ENCODE measurements around the gene PRR3.
A peak's percentile ranks its signal among the peaks of the same experiment; 100 is the strongest.
"Not testable (repeated sequence)": the region's sequence is repeated elsewhere in the genome, so short reads cannot be mapped to it uniquely, and the experiment has no call there.

PRR3 gene

GRCh38 chr6:30556906-30557682 lies at the start of gene PRR3:
TSS of gene PRR3 (plus strand) at chr6:30557295. CDS start at chr6:30557345, 50 bp downstream.
- peaks cover 30% of the 10 kb centered on the region for H3K36me3 Mint-ChIP-seq (ENCODE audit: insufficient read depth)
- no peaks in the 10 kb centered on the region for H3K27me3 Mint-ChIP-seq
- peak within 1 kb of the TSS; percentile 94 for H3K4me3 Mint-ChIP-seq
- ATAC-seq (replicated peaks; ENCODE audit: extremely low read depth, poor library complexity, severe bottlenecking) = peak; percentile 67
- H3K4me1 Mint-ChIP-seq = peaks cover 66% of the 10 kb centered on the region
- peak in 1 of 2 donors; percentile 90 for DNase-seq (ENCODE audit: low spot score in 2 of 2)
- H3K27ac Mint-ChIP-seq (ENCODE audit: low read depth) = peak within 1 kb of the TSS; percentile 99
- no peaks in the 10 kb centered on the region for H3K9me3 Mint-ChIP-seq

GRCh38 chr6:30507849-30508827 lies 49.0 kb upstream of the PRR3 start:
- peak overlapping the region; percentile 62 for H3K27ac Mint-ChIP-seq (ENCODE audit: low read depth)
- DNase-seq (ENCODE audit: low spot score in 2 of 2) (no peak), ATAC-seq (replicated peaks; ENCODE audit: extremely low read depth, poor library complexity, severe bottlenecking) (no peak)
- H3K36me3 Mint-ChIP-seq (ENCODE audit: insufficient read depth) = peaks cover 8% of the 10 kb centered on the region
- H3K9me3 Mint-ChIP-seq = no peaks in the 10 kb centered on the region
- peaks cover 44% of the 10 kb centered on the region for H3K4me1 Mint-ChIP-seq
- H3K27me3 Mint-ChIP-seq = no peaks in the 10 kb centered on the region
- H3K4me3 Mint-ChIP-seq = peak overlapping the region; percentile 52

GRCh38 chr6:30508890-30509736 lies 48.0 kb upstream of the PRR3 start:
- DNase-seq (ENCODE audit: low spot score in 2 of 2) = no peak
- Mint-ChIP-seq H3K4me1 (peaks cover 44% of the 10 kb centered on the region), H3K9me3 (no peaks in the 10 kb centered on the region)

GRCh38 chr6:30510419-30511168 lies 46.5 kb upstream of the PRR3 start:
- Mint-ChIP-seq H3K4me3 (no peak overlapping the region), H3K4me1 (peaks cover 54% of the 10 kb centered on the region), H3K9me3 (no peaks in the 10 kb centered on the region), H3K36me3 (ENCODE audit: insufficient read depth) (peaks cover 8% of the 10 kb centered on the region), H3K27ac (ENCODE audit: low read depth) (peak overlapping the region; percentile 19), H3K27me3 (no peaks in the 10 kb centered on the region)
- DNase-seq (ENCODE audit: low spot score in 2 of 2) (no peak), ATAC-seq (replicated peaks; ENCODE audit: extremely low read depth, poor library complexity, severe bottlenecking) (no peak)

More at GRCh38 chr6:30508890-30509736, 48.0 kb upstream of the PRR3 start:
- peak overlapping the region; percentile 62 for H3K27ac Mint-ChIP-seq (ENCODE audit: low read depth)
- peaks cover 8% of the 10 kb centered on the region for H3K36me3 Mint-ChIP-seq (ENCODE audit: insufficient read depth)
- peak overlapping the region; percentile 52 for H3K4me3 Mint-ChIP-seq
- H3K27me3 Mint-ChIP-seq = no peaks in the 10 kb centered on the region
- ATAC-seq (replicated peaks; ENCODE audit: extremely low read depth, poor library complexity, severe bottlenecking) = peak; percentile 85

GRCh38 chr6:30511169-30511546 lies 45.9 kb upstream of the PRR3 start:
- ATAC-seq (replicated peaks; ENCODE audit: extremely low read depth, poor library complexity, severe bottlenecking) (no peak), DNase-seq (ENCODE audit: low spot score in 2 of 2) (no peak)
- H3K36me3 Mint-ChIP-seq (ENCODE audit: insufficient read depth) = peaks cover 13% of the 10 kb centered on the region
- H3K9me3 Mint-ChIP-seq = no peaks in the 10 kb centered on the region
- peak overlapping the region; percentile 19 for H3K27ac Mint-ChIP-seq (ENCODE audit: low read depth)
- no peak overlapping the region for H3K4me3 Mint-ChIP-seq
- H3K4me1 Mint-ChIP-seq = peaks cover 60% of the 10 kb centered on the region
- H3K27me3 Mint-ChIP-seq = no peaks in the 10 kb centered on the region

GRCh38 chr6:30513451-30513850 lies 43.6 kb upstream of the PRR3 start:
- ATAC-seq (replicated peaks; ENCODE audit: extremely low read depth, poor library complexity, severe bottlenecking) = no peak
- peaks cover 55% of the 10 kb centered on the region for H3K4me1 Mint-ChIP-seq

GRCh38 chr6:30515106-30515505 lies 42.0 kb upstream of the PRR3 start:
- Mint-ChIP-seq H3K4me3 (peak overlapping the region; percentile 79), H3K27ac (ENCODE audit: low read depth) (peak overlapping the region; percentile 93), H3K4me1 (peaks cover 44% of the 10 kb centered on the region), H3K9me3 (no peaks in the 10 kb centered on the region), H3K27me3 (no peaks in the 10 kb centered on the region), H3K36me3 (ENCODE audit: insufficient read depth) (peaks cover 15% of the 10 kb centered on the region)
- no peak for ATAC-seq (replicated peaks; ENCODE audit: extremely low read depth, poor library complexity, severe bottlenecking)
- DNase-seq (ENCODE audit: low spot score in 2 of 2) = no peak

More at GRCh38 chr6:30513451-30513850, 43.6 kb upstream of the PRR3 start:
- Mint-ChIP-seq H3K4me3 (no peak overlapping the region), H3K36me3 (ENCODE audit: insufficient read depth) (peaks cover 20% of the 10 kb centered on the region), H3K27ac (ENCODE audit: low read depth) (no peak overlapping the region), H3K9me3 (no peaks in the 10 kb centered on the region), H3K27me3 (no peaks in the 10 kb centered on the region)
- DNase-seq (ENCODE audit: low spot score in 2 of 2) = no peak

- Mint-ChIP-seq H3K4me1 (peaks cover 36% of the 10 kb centered on the region), H3K27ac (ENCODE audit: low read depth) (peak overlapping the region; percentile 93), H3K9me3 (no peaks in the 10 kb centered on the region), H3K4me3 (peak overlapping the region; percentile 79), H3K36me3 (ENCODE audit: insufficient read depth) (peaks cover 15% of the 10 kb centered on the region), H3K27me3 (no peaks in the 10 kb centered on the region)
- peak; percentile 92 for ATAC-seq (replicated peaks; ENCODE audit: extremely low read depth, poor library complexity, severe bottlenecking)
- peak; percentile 63 to 88 for DNase-seq (ENCODE audit: low spot score in 2 of 2)
These were observed 40.9 kb upstream of the PRR3 start for GRCh38 chr6:30515944-30516753.

GRCh38 chr6:30516754-30517076 lies 40.4 kb upstream of the PRR3 start:
- Mint-ChIP-seq H3K27ac (ENCODE audit: low read depth) (peak overlapping the region; percentile 93), H3K4me3 (peak overlapping the region; percentile 79), H3K4me1 (peaks cover 32% of the 10 kb centered on the region), H3K36me3 (ENCODE audit: insufficient read depth) (peaks cover 13% of the 10 kb centered on the region)
- not testable (repeated sequence) for H3K27me3 Mint-ChIP-seq; H3K9me3 Mint-ChIP-seq; ATAC-seq (replicated peaks; ENCODE audit: extremely low read depth, poor library complexity, severe bottlenecking); DNase-seq (ENCODE audit: low spot score in 2 of 2)

- Mint-ChIP-seq H3K36me3 (ENCODE audit: insufficient read depth) (peaks cover 13% of the 10 kb centered on the region), H3K4me3 (peak overlapping the region; percentile 9), H3K4me1 (peaks cover 38% of the 10 kb centered on the region)
- not testable (repeated sequence) for H3K27ac Mint-ChIP-seq (ENCODE audit: low read depth); DNase-seq (ENCODE audit: low spot score in 2 of 2); H3K9me3 Mint-ChIP-seq; H3K27me3 Mint-ChIP-seq; ATAC-seq (replicated peaks; ENCODE audit: extremely low read depth, poor library complexity, severe bottlenecking)
These were observed 39.2 kb upstream of the PRR3 start for GRCh38 chr6:30517767-30518504.

Data from central memory CD8-positive, alpha-beta T cell (primary cell).